GM12801 (cell line): ENCODE measurements around the gene ZBTB5.

Source experiments
- TF ChIP-seq, protein P1 (sequence below): IDR thresholded peaks from one replicate; pipeline ENCODE4 v1.5.1; 2011; ENCODE audit warnings: control low read depth; ENCODE audit not compliant: insufficient read length; ENCODE audit errors: extremely low read depth

Gene ZBTB5

DNA sequence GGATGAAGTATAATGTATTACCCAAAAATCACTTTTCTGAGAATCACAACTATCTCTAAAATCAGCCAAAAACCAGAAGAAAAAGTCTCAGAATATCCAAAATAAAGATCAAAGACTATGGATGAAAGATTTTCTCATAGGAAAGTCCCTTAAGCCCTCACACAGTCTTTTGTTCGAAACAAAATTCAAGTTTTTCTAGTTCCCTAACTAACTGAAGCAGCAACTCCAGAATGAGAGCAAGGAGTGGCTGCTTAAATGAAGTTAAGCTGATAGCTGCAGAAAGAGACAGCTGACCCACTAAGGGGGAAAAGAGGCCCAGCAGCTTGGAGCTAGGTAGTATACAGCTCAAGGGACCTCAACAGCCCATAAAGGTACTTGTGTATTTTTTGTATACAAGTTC is 8.4 kb downstream of the ZBTB5 start:
- TF ChIP-seq, protein P1, sequence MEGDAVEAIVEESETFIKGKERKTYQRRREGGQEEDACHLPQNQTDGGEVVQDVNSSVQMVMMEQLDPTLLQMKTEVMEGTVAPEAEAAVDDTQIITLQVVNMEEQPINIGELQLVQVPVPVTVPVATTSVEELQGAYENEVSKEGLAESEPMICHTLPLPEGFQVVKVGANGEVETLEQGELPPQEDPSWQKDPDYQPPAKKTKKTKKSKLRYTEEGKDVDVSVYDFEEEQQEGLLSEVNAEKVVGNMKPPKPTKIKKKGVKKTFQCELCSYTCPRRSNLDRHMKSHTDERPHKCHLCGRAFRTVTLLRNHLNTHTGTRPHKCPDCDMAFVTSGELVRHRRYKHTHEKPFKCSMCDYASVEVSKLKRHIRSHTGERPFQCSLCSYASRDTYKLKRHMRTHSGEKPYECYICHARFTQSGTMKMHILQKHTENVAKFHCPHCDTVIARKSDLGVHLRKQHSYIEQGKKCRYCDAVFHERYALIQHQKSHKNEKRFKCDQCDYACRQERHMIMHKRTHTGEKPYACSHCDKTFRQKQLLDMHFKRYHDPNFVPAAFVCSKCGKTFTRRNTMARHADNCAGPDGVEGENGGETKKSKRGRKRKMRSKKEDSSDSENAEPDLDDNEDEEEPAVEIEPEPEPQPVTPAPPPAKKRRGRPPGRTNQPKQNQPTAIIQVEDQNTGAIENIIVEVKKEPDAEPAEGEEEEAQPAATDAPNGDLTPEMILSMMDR = no peak

DNA sequence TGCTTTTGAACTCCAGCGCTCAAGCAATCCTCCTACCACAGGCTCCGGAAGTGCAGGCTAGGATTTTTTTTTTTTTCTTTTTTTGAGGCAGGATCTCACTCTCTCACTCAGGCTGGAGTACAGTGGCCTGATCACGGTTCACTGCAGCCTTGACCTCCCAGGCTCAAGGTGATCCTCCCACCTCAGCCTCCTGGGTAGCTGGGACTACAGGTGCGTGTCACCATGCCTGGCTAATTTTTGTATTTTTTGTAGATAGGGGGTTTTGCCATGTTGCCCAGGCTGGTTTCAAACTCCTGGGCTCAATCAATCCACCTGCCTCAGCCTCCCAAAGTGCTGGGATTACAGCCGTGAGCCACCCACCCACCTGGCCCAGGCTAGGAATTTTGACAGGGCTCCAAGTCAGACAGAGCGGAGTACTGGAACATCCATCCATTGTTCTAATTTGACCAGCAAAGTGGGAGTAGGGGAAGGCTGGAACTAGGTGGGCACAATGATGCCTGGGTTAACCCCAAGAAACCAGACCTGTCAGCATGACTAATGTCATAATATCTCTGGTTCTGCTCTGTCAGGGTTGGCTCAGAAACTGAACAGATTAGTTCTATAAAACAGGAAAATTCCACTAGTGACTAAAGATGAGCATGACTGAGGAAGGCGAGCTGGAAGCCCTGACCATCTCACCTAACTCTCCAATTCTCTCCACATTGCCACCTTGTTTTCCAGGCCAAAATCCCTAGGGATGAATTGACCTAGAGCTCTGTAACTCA is 9.2 kb downstream of the ZBTB5 start:
- TF ChIP-seq, protein P1 = no peak

DNA sequence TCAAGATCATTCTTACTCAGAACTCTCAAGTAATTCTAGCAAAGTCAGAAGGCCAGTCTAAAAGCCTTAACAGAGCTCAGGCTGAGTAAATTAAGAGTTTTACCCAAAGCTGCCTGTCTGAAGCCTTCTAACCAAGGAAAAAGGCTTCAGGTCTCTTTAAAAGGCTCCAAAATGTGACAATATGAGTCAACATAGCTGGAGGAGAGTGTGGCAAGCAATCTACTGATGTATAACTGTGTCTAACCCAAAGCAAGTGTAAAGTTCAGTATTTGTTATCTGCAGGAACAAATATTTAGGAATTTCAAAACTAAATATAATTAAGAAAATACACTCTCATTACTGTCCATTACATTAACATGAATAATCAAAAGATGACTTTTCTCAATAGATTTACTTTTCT is 11.0 kb downstream of the ZBTB5 start:
- TF ChIP-seq, protein P1 = no peak

DNA sequence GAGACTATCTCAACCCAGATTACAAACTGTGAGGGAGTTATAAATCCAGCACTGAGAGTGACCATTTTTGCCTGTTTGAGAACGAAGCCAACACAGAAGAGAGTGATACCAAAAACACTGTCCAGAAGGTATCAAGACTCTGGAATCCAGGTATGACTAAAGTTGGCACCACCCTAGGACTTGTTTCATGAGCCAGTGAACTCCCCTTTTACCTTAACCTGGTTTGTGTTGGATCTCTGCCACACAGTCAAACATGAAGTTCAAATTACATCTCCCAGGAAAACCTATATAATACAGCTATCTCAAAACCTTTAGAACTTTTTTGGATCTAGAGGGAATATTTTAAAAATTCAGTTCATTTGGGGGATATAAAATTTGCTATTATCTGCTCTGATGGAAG is 11.4 kb downstream of the ZBTB5 start:
- TF ChIP-seq, protein P1 = no peak

DNA sequence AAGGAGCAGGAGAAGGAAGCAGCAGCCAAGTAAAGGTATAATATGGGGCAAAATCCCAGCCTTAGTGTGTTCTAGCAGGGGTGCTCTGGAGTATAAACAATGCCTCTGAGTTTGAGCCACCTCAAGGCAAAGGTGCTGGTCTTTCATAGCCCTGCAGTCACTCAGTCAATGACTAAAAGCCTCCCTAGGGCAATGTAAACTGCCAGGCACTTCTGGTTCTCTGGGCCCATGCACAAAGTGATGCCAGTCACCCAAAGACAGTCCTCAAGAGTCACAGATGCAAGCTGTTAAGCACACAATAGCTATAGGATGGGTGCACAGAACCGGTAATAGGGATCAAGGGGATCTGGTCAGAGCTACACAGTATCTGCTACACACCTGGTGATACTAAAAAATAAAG is 12.6 kb downstream of the ZBTB5 start:
- TF ChIP-seq, protein P1 = no peak

DNA sequence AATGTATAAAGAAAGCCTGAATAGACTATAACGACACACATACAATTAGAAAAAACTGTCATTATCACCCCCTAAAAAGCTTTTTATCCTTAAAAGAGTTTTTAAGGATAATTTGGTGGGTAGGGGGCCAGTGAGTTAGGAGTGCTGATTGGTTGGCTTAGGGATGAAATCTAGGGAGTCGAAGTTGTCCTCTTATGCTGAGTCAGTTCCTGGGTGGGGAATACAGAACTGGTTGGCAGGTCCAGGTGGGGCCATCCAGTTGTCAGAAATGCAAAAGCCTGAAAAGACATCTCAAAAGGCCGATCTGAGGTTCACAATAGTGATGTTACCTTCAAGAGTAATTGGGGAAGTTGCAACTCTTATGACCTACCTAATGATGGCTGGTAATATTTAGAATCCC is 13.6 kb downstream of the ZBTB5 start:
- TF ChIP-seq, protein P1 = no peak

DNA sequence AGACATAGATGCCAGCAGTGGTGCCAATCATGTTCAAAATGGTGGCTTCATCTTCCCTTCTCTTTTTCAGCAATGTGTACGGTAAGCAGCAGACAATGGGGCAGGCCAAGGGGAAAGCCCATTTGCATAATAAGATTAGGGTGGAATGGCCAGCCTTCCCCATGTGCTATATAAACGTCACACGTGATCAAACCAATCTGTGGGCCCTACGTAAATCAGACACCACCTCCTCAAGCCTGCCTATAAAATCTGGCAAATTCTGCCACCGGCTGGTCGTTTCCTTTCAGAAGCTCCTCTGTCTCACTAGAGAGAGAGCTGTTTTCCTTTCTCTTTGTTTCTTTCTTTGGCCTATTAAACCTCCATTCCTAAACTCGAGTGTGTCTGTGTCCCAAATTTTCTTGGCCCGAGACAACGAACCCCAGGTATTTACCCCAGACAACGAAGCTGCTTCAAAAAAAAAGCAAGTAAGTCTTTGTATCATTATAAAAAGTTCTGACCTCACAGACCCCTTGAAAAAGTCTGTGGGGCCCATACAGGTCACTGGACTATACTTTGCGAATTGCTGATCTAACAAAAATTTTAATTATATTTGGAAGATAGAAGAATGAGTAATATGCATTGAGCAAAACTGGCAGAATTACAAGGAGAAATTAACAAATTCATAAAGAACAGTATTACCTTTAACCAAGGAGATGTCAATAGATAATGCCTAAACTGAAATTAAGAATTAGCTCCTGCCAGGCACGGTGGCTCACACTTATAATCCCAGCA is 15.2 kb downstream of the ZBTB5 start:
- TF ChIP-seq, protein P1 = no peak
